ENCODE measurements around the gene HSP90AB1. TPM values are rescaled to one million over a fixed set of nuclear protein-coding genes. Genes with fewer than 3 reads are reported as not detected.

HSP90AB1 gene
- total RNA-seq, 1 donor from 2014 or later: 1,214 TPM

DNA sequence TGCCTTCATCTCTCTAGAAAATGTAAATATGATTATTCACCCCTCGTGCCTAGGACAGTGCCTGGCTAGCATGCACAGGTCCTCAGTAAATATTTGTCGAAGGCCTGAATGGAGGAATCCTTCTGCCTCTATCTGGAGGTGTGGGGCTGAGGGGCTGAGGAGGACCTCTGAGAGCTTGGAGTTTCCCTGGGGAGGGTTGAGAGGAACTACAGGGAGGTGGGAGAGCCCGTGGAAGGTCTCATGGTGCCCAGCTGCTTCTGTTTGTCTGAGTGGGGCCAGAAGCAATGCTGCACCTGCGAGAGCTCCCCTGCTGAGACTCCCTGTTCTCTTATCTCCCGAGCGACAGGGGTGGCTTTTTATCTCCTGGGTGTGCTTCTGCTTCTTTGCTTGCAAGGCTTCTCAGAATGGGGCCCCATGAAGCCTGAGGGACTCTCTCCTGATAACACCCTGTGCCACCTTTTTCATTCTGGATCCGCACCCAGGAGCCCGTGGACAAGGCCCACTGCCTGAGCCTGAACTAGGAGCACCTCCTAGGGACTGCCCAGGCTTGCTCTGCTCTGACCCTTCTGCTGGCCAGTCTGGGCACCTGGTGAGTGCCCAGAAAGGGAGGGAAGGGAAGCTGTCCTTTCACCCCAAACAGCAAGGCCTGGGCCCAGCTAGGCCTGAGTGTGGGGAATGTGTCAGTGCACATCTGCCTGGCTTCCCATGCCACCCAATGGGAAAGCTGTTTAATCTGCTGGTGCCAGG is 21.1 kb upstream of the HSP90AB1 start:
- no peak for DNase-seq (ENCODE audit: low spot score, unreplicated experiment)
- Mint-ChIP-seq H3K4me3 (ENCODE audit: low read depth) (peak overlapping the region; percentile 40), H3K27ac (peak overlapping the region; percentile 82), H3K4me1 (ENCODE audit: low read depth) (peaks cover 34% of the 10 kb centered on the region), H3K27me3 (peaks cover 19% of the 10 kb centered on the region), H3K9me3 (ENCODE audit: low read depth) (no peaks in the 10 kb centered on the region), H3K36me3 (ENCODE audit: insufficient read depth) (no peaks in the 10 kb centered on the region)
- no peak for TF ChIP-seq CTCF (IDR thresholded peaks at IDR 0.05; ENCODE audit: unreplicated experiment)

- TF ChIP-seq CTCF (IDR thresholded peaks at IDR 0.05; ENCODE audit: unreplicated experiment): no peak
- DNase-seq (ENCODE audit: low spot score, unreplicated experiment): no peak
- H3K9me3 Mint-ChIP-seq (ENCODE audit: low read depth): no peaks in the 10 kb centered on the region
- no peak overlapping the region for H3K4me3 Mint-ChIP-seq (ENCODE audit: low read depth)
- H3K27ac Mint-ChIP-seq: no peak overlapping the region
- H3K36me3 Mint-ChIP-seq (ENCODE audit: insufficient read depth): no peaks in the 10 kb centered on the region
- H3K27me3 Mint-ChIP-seq: peaks cover 15% of the 10 kb centered on the region
- H3K4me1 Mint-ChIP-seq (ENCODE audit: low read depth): peaks cover 30% of the 10 kb centered on the region
These were observed 20.3 kb upstream of the HSP90AB1 start for GRCh38 chr6:44226368-44227147.

- TF ChIP-seq CTCF (IDR thresholded peaks at IDR 0.05; ENCODE audit: unreplicated experiment): no peak
- DNase-seq (ENCODE audit: low spot score, unreplicated experiment): no peak
- Mint-ChIP-seq H3K4me3 (ENCODE audit: low read depth) (no peak overlapping the region), H3K36me3 (ENCODE audit: insufficient read depth) (peaks cover 2% of the 10 kb centered on the region), H3K27ac (no peak overlapping the region), H3K9me3 (ENCODE audit: low read depth) (no peaks in the 10 kb centered on the region), H3K4me1 (ENCODE audit: low read depth) (peaks cover 30% of the 10 kb centered on the region), H3K27me3 (peaks cover 15% of the 10 kb centered on the region)
These were observed 19.6 kb upstream of the HSP90AB1 start for GRCh38 chr6:44227148-44227793.

- DNase-seq (ENCODE audit: low spot score, unreplicated experiment): no peak
- peaks cover 5% of the 10 kb centered on the region for H3K36me3 Mint-ChIP-seq (ENCODE audit: insufficient read depth)
- H3K27me3 Mint-ChIP-seq: peaks cover 9% of the 10 kb centered on the region
- H3K4me1 Mint-ChIP-seq (ENCODE audit: low read depth): peaks cover 27% of the 10 kb centered on the region
- peak overlapping the region; percentile 33 for H3K27ac Mint-ChIP-seq
- no peak overlapping the region for H3K4me3 Mint-ChIP-seq (ENCODE audit: low read depth)
- no peaks in the 10 kb centered on the region for H3K9me3 Mint-ChIP-seq (ENCODE audit: low read depth)
- no peak for TF ChIP-seq CTCF (IDR thresholded peaks at IDR 0.05; ENCODE audit: unreplicated experiment)
These were observed 18.9 kb upstream of the HSP90AB1 start for GRCh38 chr6:44228031-44228430.

GRCh38 chr6:44228433-44228832 is 18.5 kb upstream of the HSP90AB1 start:
- no peak overlapping the region for H3K4me3 Mint-ChIP-seq (ENCODE audit: low read depth)
- H3K27ac Mint-ChIP-seq: no peak overlapping the region
- H3K27me3 Mint-ChIP-seq: peaks cover 7% of the 10 kb centered on the region
- no peak for TF ChIP-seq CTCF (IDR thresholded peaks at IDR 0.05; ENCODE audit: unreplicated experiment)
- H3K4me1 Mint-ChIP-seq (ENCODE audit: low read depth): peaks cover 26% of the 10 kb centered on the region
- no peaks in the 10 kb centered on the region for H3K9me3 Mint-ChIP-seq (ENCODE audit: low read depth)
- no peak for DNase-seq (ENCODE audit: low spot score, unreplicated experiment)
- H3K36me3 Mint-ChIP-seq (ENCODE audit: insufficient read depth): peaks cover 5% of the 10 kb centered on the region
